GM12875 (cell line): ENCODE measurements around the gene NXPE3.
A peak's percentile ranks its signal among the peaks of the same experiment; 100 is the strongest.

ENCODE experiments used
- H3K4me3 ChIP-seq: one replicate; pipeline ENCODE4 v1.5.1; 2011; ENCODE audit warnings: low read depth, low read length, control low read depth
- TF ChIP-seq, protein P1 (sequence below): IDR thresholded peaks from 2 replicates; pipeline ENCODE4 v1.5.1; 2011; ENCODE audit warnings: low read depth, mild to moderate bottlenecking, control low read depth, inconsistent platforms, low read length, moderate library complexity, borderline replicate concordance; ENCODE audit not compliant: insufficient read depth

The NXPE3 gene

DNA sequence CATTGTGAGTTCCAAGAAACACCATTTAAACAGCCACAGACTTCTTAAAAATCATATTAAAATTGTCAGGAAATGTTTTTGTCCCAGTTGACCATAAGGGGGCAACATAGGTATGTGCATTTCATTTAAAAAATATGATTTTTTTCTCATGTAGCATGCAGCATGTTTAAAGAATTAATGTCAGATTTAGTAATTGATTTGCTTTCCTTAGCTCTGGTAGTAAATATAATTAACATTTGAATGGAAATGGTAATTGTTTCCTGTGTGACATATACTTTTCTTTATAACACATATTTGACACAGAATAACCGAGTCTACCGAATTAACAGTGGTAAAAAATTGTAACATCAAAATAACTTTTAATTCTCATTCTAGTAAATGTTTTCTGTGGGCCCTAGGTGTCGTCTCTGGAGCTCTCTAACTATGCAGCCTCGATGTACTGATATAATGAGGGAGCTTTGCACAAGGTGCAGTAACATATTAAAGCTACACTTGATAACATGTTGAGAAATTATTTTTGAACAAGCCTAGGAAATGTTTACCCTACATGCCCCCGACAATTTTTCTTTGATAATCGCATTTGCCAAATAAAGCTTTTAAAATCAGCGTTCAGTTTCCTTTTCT, 34.9 kb downstream of the NXPE3 start:
- TF ChIP-seq, protein P1, sequence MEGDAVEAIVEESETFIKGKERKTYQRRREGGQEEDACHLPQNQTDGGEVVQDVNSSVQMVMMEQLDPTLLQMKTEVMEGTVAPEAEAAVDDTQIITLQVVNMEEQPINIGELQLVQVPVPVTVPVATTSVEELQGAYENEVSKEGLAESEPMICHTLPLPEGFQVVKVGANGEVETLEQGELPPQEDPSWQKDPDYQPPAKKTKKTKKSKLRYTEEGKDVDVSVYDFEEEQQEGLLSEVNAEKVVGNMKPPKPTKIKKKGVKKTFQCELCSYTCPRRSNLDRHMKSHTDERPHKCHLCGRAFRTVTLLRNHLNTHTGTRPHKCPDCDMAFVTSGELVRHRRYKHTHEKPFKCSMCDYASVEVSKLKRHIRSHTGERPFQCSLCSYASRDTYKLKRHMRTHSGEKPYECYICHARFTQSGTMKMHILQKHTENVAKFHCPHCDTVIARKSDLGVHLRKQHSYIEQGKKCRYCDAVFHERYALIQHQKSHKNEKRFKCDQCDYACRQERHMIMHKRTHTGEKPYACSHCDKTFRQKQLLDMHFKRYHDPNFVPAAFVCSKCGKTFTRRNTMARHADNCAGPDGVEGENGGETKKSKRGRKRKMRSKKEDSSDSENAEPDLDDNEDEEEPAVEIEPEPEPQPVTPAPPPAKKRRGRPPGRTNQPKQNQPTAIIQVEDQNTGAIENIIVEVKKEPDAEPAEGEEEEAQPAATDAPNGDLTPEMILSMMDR: peak; percentile 30; the same call in 1 of the 2 replicates
- H3K4me3 ChIP-seq: no peak overlapping the region

DNA sequence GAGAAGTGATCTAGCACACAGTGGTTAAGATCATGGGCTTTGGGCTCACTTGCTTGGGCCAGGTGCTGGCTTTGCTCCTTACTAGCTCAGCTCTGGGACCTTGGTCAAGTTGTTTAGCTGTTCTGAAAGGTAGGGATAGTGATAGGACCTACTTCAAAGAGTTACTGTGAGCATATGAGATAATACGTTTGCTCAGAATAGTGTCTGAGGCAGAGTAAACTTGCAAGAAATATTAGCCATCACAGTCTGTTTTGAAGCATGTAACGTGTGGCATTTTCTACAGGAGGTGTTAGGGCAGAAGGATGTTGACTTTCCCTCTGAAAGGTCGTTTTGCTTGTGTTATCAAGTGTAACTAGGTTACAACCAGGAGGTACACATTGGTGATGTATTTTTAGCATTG, 35.8 kb downstream of the NXPE3 start:
- TF ChIP-seq, protein P1: no peak

DNA sequence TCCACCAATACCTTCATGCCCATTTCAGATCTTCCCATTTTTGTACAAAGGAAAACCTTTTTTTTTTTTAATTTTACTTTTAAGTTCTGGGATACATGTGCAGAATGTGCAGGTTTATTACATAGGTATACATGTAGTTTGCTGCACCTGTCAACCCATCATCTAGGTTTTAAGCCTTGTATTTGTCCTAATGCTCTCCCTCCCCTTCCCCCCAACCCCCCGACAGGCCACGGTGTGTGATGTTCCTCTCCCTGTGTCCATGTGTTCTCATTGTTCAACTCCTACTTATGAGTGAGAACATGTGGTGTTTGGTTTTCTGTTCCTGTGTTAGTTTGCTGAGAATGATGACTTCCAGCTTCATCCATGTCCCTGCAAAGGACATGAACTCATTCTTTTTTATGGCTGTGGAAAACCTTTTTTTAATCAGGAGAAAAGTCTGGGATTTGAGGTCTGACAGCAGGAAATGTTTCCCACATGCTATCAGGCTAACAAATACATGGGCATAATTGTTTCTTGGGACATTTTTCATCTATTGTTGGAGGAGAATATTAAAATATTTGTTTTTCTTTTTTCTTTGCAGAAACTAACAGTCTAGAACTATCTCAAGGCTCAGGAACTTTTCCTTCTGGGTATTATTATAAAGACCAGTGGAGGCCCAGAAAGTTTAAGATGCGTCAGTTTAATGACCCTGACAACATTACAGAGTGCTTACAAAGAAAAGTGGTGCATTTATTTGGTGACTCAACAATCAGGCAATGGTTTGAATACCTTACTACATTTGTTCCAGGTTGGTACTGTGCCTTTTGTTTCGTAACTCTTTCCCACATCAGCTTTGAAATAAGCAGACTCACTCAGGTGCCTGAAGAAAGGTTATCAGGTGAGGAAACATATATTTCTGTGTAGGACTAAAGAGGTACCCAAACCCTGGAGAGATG, 37.5 kb downstream of the NXPE3 start:
- no peak overlapping the region for H3K4me3 ChIP-seq
- TF ChIP-seq, protein P1: no peak

More for the DNA sequence above, 35.8 kb downstream of the NXPE3 start:
- H3K4me3 ChIP-seq: no peak overlapping the region

DNA sequence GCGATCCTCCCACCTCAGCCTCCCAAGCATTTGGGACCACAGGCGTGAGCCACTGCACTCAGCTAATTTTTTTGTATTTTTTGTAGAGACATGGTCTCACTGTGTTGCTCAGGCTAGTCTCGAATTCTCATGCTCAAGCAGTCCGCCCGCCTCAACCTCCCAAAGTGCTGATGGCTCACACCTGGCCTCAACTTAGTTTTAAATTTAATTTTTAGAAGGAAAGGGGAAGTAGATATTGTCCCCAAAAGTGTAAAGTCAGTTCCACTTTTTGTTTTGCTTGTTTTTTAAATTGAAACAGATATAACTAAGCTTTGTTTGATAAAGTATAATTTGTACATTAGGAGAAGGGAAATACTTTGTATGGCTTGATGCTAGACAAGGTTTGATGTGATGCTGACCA, 39.0 kb downstream of the NXPE3 start:
- no peak overlapping the region for H3K4me3 ChIP-seq
- TF ChIP-seq, protein P1: no peak

DNA sequence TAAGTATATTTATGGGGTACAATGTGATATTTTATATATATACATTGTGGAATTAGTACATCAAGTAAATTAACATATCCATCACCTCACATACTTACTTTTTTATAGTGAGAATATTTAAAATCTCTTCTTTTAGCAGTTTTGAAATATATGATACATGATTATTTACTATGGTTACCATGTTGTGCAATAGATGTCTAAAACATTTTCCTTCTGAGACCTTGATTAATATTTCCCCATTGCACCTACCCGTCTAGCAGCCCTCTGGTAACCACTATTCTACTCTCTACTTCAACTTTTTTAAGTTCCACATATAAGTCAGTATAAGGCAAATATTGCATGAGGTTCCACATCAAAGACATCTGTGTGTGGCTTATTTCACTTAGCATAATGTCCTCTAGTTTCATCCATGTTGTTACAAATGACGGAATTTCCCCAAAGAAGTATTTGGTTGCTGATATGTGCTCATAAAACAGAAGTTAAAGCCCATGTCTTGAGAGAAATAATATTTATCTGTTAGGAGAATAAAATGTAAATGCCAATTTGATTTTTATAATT, 40.7 kb downstream of the NXPE3 start:
- TF ChIP-seq, protein P1: no peak
- no peak overlapping the region for H3K4me3 ChIP-seq

DNA sequence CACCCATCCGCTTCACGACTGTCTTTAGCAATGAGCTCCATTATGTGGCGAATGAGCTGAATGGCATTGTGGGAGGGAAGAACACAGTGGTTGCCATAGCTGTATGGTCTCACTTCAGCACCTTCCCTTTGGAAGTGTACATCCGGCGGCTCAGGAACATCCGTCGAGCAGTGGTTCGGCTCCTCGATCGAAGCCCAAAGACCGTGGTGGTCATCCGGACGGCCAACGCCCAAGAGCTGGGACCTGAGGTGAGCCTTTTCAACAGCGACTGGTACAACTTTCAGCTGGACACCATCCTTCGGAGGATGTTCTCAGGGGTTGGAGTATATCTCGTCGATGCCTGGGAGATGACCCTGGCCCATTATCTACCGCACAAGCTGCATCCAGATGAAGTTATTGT, 42.5 kb downstream of the NXPE3 start:
- TF ChIP-seq, protein P1: no peak
- H3K4me3 ChIP-seq: no peak overlapping the region
